Measurements from ENCODE around the gene GRM8.
"Not testable (repeated sequence)": the region's sequence is repeated elsewhere in the genome, so short reads cannot be mapped to it uniquely, and the experiment has no call there.

DNA sequence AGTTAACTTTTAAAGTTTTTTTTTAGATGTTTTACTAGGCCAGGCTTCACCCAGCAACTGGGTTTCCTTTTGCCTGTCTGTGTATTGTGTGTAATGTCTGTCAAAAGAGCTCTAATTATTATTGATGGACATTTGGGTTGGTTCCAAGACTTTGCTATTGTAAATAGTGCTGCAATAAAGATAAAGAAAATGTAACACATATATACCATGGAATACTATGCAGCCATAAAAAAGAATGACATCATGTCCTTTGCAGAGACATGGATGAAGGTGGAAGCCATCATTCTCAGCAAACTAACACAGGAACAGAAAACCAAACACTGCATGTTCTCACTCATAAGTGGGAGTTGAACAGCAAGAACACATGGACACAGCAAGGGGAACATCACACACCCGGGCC, 584.0 kb downstream of the GRM8 start:
- TF ChIP-seq ZFP3 (CRISPR knock-in tag; IDR thresholded peaks at IDR 0.05); ESRRG (CRISPR knock-in tag; IDR thresholded peaks at IDR 0.05); GLIS3 (CRISPR knock-in tag; IDR thresholded peaks at IDR 0.05); PPARA (CRISPR knock-in tag; IDR thresholded peaks at IDR 0.05; ENCODE audit: borderline replicate concordance); TOX (CRISPR knock-in tag; IDR thresholded peaks at IDR 0.05; ENCODE audit: borderline replicate concordance); ZNF8 (CRISPR knock-in tag; IDR thresholded peaks at IDR 0.05): not testable (repeated sequence)
